ENCODE data around the gene RIMS3.

The RIMS3 gene

DNA sequence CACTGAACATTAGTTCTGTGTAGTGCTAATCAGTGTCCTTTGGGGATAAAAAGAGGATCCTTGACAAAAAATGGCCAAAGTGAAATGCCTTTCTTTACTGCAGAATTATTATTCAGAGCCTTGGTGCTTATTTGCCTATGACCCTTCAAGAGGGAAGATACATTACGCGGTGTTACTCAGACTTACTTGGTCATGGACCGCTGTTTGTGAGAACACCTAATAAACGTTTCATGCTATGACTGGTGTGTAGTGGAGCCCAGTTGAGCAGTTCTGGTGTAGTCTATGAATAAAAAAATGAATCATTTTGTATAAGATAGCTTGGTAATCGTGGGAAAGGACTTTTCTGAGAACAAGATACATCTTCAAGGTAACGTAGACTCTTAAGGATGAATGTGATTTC lies 34.3 kb upstream of the RIMS3 start:
- no peaks in the 10 kb centered on the region for H3K9me2 ChIP-seq (replicated peaks; ENCODE audit: insufficient read depth, low read length)
- H3F3A ChIP-seq (ENCODE audit: insufficient read depth, low read length): no peaks in the 10 kb centered on the region
- H2AFZ ChIP-seq (ENCODE audit: low read length): no peak overlapping the region
- H3K4me3 ChIP-seq (ENCODE audit: low read length): no peak overlapping the region
- no peaks in the 10 kb centered on the region for H3K9me3 ChIP-seq (replicated peaks; ENCODE audit: insufficient read depth, low read length)
- no peak for DNase-seq
- TF ChIP-seq, protein P1, sequence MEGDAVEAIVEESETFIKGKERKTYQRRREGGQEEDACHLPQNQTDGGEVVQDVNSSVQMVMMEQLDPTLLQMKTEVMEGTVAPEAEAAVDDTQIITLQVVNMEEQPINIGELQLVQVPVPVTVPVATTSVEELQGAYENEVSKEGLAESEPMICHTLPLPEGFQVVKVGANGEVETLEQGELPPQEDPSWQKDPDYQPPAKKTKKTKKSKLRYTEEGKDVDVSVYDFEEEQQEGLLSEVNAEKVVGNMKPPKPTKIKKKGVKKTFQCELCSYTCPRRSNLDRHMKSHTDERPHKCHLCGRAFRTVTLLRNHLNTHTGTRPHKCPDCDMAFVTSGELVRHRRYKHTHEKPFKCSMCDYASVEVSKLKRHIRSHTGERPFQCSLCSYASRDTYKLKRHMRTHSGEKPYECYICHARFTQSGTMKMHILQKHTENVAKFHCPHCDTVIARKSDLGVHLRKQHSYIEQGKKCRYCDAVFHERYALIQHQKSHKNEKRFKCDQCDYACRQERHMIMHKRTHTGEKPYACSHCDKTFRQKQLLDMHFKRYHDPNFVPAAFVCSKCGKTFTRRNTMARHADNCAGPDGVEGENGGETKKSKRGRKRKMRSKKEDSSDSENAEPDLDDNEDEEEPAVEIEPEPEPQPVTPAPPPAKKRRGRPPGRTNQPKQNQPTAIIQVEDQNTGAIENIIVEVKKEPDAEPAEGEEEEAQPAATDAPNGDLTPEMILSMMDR (IDR thresholded peaks at IDR 0.05; ENCODE audit: low read length): no peak
- TF ChIP-seq EZH2 (optimal IDR thresholded peaks at IDR 0.05; ENCODE audit: low read depth, low read length) (no peak), EZH2phosphoT487 (IDR thresholded peaks at IDR 0.05; ENCODE audit: low read length) (no peak)
- peaks cover 100% of the 10 kb centered on the region for H3K79me2 ChIP-seq (ENCODE audit: low read length)
- no peaks in the 10 kb centered on the region for H3K4me1 ChIP-seq (ENCODE audit: low read length)
- no peak overlapping the region for H3K9ac ChIP-seq (ENCODE audit: low read length)
- 0 out of 2 replicates have a peak, but pooled peaks cover 3% of the 10 kb centered on the region for H4K20me1 ChIP-seq (ENCODE audit: insufficient read depth, low read length)
- no peaks in the 10 kb centered on the region; the same call in 1 of the 2 replicates for H3K36me3 ChIP-seq (replicated peaks; ENCODE audit: insufficient read depth, low read length)
- no peak overlapping the region for H3K27ac ChIP-seq (ENCODE audit: low read length)
- H3K4me2 ChIP-seq (ENCODE audit: low read depth, low read length): no peak overlapping the region
- no peaks in the 10 kb centered on the region for H3K27me3 ChIP-seq (replicated peaks; ENCODE audit: insufficient read depth, low read length)

DNA sequence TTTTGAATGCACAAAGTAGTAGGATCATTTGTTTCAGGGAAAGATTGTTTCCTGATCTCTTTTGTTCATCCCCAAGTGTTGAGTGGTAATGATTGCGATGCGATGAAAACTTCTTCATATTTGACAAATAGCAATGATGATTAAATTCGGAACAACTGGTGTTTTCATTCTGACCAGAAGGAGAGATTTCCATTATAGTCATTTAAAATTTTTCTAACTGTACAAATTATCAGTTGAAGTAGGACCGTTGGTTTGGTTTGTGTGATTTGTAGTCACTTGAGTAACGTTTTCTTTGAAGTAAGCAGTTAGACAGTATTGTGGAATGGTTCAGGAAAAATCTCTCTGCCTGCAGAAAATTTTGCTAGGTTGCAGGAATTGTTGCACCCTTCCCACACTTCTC lies 32.0 kb upstream of the RIMS3 start:
- Histone ChIP-seq H3K4me2 (ENCODE audit: low read depth, low read length) (no peak overlapping the region), H3K36me3 (replicated peaks; ENCODE audit: insufficient read depth, low read length) (no peaks in the 10 kb centered on the region; the same call in 1 of the 2 replicates), H3K9me2 (replicated peaks; ENCODE audit: insufficient read depth, low read length) (no peaks in the 10 kb centered on the region), H3K9me3 (replicated peaks; ENCODE audit: insufficient read depth, low read length) (no peaks in the 10 kb centered on the region), H3K27ac (ENCODE audit: low read length) (no peak overlapping the region), H4K20me1 (ENCODE audit: insufficient read depth, low read length) (0 out of 2 replicates have a peak, but pooled peaks cover 3% of the 10 kb centered on the region), H3K4me1 (ENCODE audit: low read length) (peaks cover 23% of the 10 kb centered on the region), H3F3A (ENCODE audit: insufficient read depth, low read length) (no peaks in the 10 kb centered on the region), H3K4me3 (ENCODE audit: low read length) (no peak overlapping the region), H3K27me3 (replicated peaks; ENCODE audit: insufficient read depth, low read length) (no peaks in the 10 kb centered on the region), H3K9ac (ENCODE audit: low read length) (no peak overlapping the region), H3K79me2 (ENCODE audit: low read length) (peaks cover 100% of the 10 kb centered on the region), H2AFZ (ENCODE audit: low read length) (no peak overlapping the region)
- TF ChIP-seq EZH2 (optimal IDR thresholded peaks at IDR 0.05; ENCODE audit: low read depth, low read length): no peak
- TF ChIP-seq EZH2phosphoT487 (IDR thresholded peaks at IDR 0.05; ENCODE audit: low read length): no peak
- TF ChIP-seq, protein P1 (IDR thresholded peaks at IDR 0.05; ENCODE audit: low read length): no peak
- no peak for DNase-seq

DNA sequence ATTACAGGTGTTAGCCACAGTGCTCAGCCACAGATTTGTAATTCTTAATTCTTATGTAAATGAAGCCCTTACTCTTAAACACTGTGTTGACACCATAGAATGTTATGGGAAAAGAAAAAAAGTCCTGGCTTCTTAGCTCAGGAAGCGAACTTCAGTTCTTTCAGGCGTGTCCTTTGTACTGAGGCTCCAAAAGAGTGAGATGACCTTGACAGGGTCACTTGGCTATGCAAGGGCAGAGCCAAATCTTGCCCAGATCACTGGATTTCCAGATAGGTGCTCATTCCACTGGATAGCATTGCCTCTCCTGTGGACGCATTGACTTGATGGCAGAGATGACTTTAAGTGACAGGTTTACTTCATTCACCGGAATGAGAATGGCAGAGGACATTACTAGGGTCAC lies 30.8 kb upstream of the RIMS3 start:
- peaks cover 94% of the 10 kb centered on the region for H3K79me2 ChIP-seq (ENCODE audit: low read length)
- H3K27me3 ChIP-seq (replicated peaks; ENCODE audit: insufficient read depth, low read length): no peaks in the 10 kb centered on the region
- H3K27ac ChIP-seq (ENCODE audit: low read length): no peak overlapping the region
- no peak overlapping the region for H3K9ac ChIP-seq (ENCODE audit: low read length)
- 0 out of 2 replicates have a peak, but pooled peaks cover 3% of the 10 kb centered on the region for H4K20me1 ChIP-seq (ENCODE audit: insufficient read depth, low read length)
- no peak for DNase-seq
- TF ChIP-seq EZH2phosphoT487 (IDR thresholded peaks at IDR 0.05; ENCODE audit: low read length) (no peak), EZH2 (optimal IDR thresholded peaks at IDR 0.05; ENCODE audit: low read depth, low read length) (no peak)
- TF ChIP-seq, protein P1 (IDR thresholded peaks at IDR 0.05; ENCODE audit: low read length): no peak
- H3K36me3 ChIP-seq (replicated peaks; ENCODE audit: insufficient read depth, low read length): no peaks in the 10 kb centered on the region; the same call in 1 of the 2 replicates
- peaks cover 23% of the 10 kb centered on the region for H3K4me1 ChIP-seq (ENCODE audit: low read length)
- peaks cover 7% of the 10 kb centered on the region; the same call in 1 of the 2 replicates for H3F3A ChIP-seq (ENCODE audit: insufficient read depth, low read length)
- no peak overlapping the region for H2AFZ ChIP-seq (ENCODE audit: low read length)
- no peaks in the 10 kb centered on the region for H3K9me2 ChIP-seq (replicated peaks; ENCODE audit: insufficient read depth, low read length)
- H3K4me2 ChIP-seq (ENCODE audit: low read depth, low read length): no peak overlapping the region
- H3K4me3 ChIP-seq (ENCODE audit: low read length): no peak overlapping the region
- no peaks in the 10 kb centered on the region for H3K9me3 ChIP-seq (replicated peaks; ENCODE audit: insufficient read depth, low read length)
